ENCODE results near the gene SLC8A1.

DNA sequence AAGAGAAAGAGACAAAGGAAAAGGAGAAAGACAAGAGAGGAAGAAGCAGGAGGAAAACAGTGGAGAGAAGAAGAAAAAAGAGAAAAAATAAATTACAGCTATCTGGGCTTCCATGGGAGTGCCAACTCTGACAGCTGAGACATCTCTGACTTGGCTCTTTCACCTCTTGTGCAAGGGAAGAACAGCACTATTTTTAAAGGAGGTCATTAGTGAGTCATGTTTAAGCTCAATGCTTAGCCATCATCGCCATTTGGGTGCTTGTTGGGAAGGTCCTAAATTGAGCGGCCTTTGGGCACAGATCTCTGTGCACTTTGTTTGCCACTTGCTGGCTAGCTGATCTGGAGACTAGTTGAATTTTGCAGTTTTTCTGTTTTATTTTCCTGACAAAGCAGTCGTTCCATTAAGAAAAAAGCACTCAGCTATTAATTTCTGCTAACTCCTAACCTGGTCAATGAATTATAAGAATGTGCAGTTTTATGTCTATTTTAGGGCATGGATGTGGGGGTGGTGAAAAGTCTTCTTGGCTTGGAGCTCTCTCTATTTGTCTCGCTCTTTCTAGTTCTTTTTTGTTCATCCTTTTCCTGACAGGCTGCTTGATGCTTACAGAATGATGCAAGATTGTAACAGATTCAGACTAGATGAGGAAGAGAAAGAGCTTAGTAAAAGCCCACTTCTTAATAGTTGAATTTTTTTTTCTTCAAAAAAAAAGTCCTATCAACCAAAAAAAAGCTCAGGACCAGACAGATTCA, 231.5 kb downstream of the SLC8A1 start:
- TF ChIP-seq CTCF (IDR thresholded peaks at IDR 0.05) = no peak
- TF ChIP-seq POLR2A (IDR thresholded peaks at IDR 0.05) = no peak
- TF ChIP-seq EP300 (IDR thresholded peaks at IDR 0.05; ENCODE audit: low read depth) = no peak
- TF ChIP-seq POLR2AphosphoS5 (IDR thresholded peaks at IDR 0.05) = peak; percentile 17 to 77 (median 67)
